ENCODE results near the gene MTF2.
A peak's percentile ranks its signal among the peaks of the same experiment; 100 is the strongest.

Gene MTF2

GRCh38 chr1:93079685-93080141 lies 630 bp downstream of the MTF2 start:
- peak; percentile 7 for DNase-seq
- Histone ChIP-seq H3K27me3 (no peaks in the 10 kb centered on the region), H3K4me1 (no peaks in the 10 kb centered on the region), H3K36me3 (peaks cover 4% of the 10 kb centered on the region), H3K4me3 (ENCODE audit: low read depth, low read length) (peak overlapping the region; percentile 88), H3K9me3 (no peaks in the 10 kb centered on the region)
- TF ChIP-seq, protein P1, sequence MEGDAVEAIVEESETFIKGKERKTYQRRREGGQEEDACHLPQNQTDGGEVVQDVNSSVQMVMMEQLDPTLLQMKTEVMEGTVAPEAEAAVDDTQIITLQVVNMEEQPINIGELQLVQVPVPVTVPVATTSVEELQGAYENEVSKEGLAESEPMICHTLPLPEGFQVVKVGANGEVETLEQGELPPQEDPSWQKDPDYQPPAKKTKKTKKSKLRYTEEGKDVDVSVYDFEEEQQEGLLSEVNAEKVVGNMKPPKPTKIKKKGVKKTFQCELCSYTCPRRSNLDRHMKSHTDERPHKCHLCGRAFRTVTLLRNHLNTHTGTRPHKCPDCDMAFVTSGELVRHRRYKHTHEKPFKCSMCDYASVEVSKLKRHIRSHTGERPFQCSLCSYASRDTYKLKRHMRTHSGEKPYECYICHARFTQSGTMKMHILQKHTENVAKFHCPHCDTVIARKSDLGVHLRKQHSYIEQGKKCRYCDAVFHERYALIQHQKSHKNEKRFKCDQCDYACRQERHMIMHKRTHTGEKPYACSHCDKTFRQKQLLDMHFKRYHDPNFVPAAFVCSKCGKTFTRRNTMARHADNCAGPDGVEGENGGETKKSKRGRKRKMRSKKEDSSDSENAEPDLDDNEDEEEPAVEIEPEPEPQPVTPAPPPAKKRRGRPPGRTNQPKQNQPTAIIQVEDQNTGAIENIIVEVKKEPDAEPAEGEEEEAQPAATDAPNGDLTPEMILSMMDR (IDR thresholded peaks at IDR 0.05; ENCODE audit: low read depth, low read length) = no peak

DNA sequence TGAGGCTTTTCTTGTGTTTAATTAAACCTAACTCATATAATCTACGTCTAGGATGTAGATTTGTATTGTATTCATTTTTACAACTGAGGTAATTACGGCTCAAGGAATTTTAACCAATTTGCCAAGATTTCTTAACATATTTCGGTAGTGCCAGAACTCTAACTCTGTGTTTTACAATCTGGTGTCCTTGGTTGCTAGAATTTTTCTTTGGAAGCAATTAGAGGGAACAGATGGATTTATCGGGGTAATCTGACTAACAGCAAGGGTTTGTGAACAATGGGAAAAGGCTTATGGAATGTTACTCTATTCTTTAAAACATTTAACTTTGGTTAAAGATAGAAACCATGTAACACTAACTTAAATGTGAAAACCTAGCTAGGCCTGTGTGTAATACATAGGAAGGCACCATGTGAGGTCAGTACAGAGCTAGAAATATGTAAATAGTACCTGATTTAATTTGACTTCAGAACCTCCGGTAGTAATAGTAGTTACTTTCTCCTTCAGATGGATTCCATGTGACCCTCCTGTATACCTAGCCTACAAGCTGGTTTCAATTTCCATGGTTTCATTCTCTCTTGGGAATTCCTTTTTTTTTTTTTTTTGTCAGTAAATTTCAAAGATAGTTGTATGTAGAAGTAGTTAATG lies 1.2 kb downstream of the MTF2 start:
- TF ChIP-seq, protein P1 (IDR thresholded peaks at IDR 0.05; ENCODE audit: low read depth, low read length) = peak; percentile 36
- no peak for DNase-seq
- H3K4me3 ChIP-seq (ENCODE audit: low read depth, low read length) = peak overlapping the region; percentile 88
- H3K4me1 ChIP-seq = no peaks in the 10 kb centered on the region
- H3K36me3 ChIP-seq = peaks cover 5% of the 10 kb centered on the region
- no peaks in the 10 kb centered on the region for H3K9me3 ChIP-seq
- H3K27me3 ChIP-seq = no peaks in the 10 kb centered on the region

- Histone ChIP-seq H3K9me3 (no peaks in the 10 kb centered on the region), H3K36me3 (peaks cover 11% of the 10 kb centered on the region), H3K4me3 (ENCODE audit: low read depth, low read length) (no peak overlapping the region), H3K27me3 (no peaks in the 10 kb centered on the region), H3K4me1 (no peaks in the 10 kb centered on the region)
- no peak for DNase-seq
- TF ChIP-seq, protein P1 (IDR thresholded peaks at IDR 0.05; ENCODE audit: low read depth, low read length) = no peak
Measured at GRCh38 chr1:93081716-93082115, 2.6 kb downstream of the MTF2 start.

DNA sequence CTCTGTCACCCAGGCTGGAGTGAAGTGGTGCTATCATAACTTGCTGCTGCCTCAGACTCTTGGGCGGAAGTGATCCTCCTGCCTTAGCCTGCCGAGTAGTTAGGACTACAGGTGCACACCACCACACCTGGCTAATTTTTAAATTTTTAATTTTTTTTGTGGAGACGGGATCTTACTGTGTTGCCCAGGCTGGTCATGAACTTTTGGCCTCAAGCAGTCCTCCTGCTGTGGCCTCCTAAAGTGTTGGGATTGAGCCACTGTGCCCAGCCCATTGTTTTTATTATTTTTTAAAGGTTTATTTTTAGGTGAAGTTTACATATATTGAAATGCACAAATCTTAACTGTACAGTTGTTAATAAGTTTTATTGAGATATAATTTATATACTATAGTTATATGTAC lies 3.2 kb downstream of the MTF2 start:
- no peaks in the 10 kb centered on the region for H3K9me3 ChIP-seq
- TF ChIP-seq, protein P1 (IDR thresholded peaks at IDR 0.05; ENCODE audit: low read depth, low read length) = no peak
- H3K36me3 ChIP-seq = peaks cover 11% of the 10 kb centered on the region
- H3K4me1 ChIP-seq = no peaks in the 10 kb centered on the region
- DNase-seq = no peak
- H3K27me3 ChIP-seq = no peaks in the 10 kb centered on the region
- H3K4me3 ChIP-seq (ENCODE audit: low read depth, low read length) = no peak overlapping the region

GRCh38 chr1:93083979-93084378 lies 4.9 kb downstream of the MTF2 start:
- no peaks in the 10 kb centered on the region for H3K9me3 ChIP-seq
- peaks cover 11% of the 10 kb centered on the region for H3K36me3 ChIP-seq
- TF ChIP-seq, protein P1 (IDR thresholded peaks at IDR 0.05; ENCODE audit: low read depth, low read length) = no peak
- no peaks in the 10 kb centered on the region for H3K27me3 ChIP-seq
- H3K4me1 ChIP-seq = no peaks in the 10 kb centered on the region
- H3K4me3 ChIP-seq (ENCODE audit: low read depth, low read length) = no peak overlapping the region
- DNase-seq = no peak

DNA sequence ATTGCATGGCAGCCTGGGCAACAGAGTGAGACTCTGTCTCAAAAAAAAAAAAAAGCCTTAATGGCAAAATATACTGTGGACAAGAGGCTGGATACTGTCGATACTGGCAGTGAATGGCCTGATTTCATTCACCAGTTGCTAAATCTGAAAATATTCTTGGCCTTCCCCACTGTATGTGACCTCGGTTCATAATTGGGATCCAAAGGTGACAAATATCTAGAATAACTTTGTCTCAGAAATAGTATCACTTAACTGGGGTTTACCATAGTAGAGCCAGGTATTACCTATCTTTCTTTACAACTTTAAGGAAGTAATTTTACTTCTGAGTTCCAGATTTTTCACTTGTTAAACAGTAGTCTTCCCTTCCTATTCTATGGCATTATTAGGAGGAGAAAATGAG lies 8.4 kb downstream of the MTF2 start:
- Histone ChIP-seq H3K4me1 (no peaks in the 10 kb centered on the region), H3K36me3 (peaks cover 11% of the 10 kb centered on the region), H3K4me3 (ENCODE audit: low read depth, low read length) (no peak overlapping the region), H3K27me3 (no peaks in the 10 kb centered on the region), H3K9me3 (no peaks in the 10 kb centered on the region)
- DNase-seq = no peak
- TF ChIP-seq, protein P1 (IDR thresholded peaks at IDR 0.05; ENCODE audit: low read depth, low read length) = no peak
